AG09319 (cell line): ENCODE data around the gene SPATA20.

Experiments used
- DNase-seq: peaks from one replicate; pipeline ENCODE4 v3.0.0-alpha.2; 2010; ENCODE audit warnings: low read depth; ENCODE audit errors: extremely low read depth
- TF ChIP-seq, protein P1 (sequence below): IDR thresholded peaks from 2 replicates; pipeline ENCODE4 v1.5.1; 2011; ENCODE audit warnings: low read depth, mild to moderate bottlenecking, inconsistent platforms, low read length, moderate library complexity

The SPATA20 gene

DNA sequence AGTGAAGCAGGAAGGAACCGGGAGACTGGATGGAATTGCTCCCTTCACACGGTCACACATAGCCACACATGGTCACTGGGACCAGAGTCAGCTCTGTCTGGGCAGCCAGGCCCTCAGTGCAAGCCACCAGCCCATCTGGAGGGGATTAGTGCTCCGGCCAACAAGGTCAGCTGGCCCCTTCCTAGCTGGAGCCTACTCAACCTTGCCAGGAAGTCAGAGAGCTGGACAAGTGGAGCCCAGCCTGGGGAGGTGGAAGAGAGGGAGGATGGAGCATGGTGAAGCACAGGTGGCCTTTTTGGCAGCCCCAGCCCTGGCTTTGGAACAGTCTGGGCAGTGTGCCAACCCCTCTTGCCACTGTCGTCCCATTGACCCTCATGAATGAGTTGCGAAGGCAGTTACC, 9.8 kb downstream of the SPATA20 start:
- TF ChIP-seq, protein P1, sequence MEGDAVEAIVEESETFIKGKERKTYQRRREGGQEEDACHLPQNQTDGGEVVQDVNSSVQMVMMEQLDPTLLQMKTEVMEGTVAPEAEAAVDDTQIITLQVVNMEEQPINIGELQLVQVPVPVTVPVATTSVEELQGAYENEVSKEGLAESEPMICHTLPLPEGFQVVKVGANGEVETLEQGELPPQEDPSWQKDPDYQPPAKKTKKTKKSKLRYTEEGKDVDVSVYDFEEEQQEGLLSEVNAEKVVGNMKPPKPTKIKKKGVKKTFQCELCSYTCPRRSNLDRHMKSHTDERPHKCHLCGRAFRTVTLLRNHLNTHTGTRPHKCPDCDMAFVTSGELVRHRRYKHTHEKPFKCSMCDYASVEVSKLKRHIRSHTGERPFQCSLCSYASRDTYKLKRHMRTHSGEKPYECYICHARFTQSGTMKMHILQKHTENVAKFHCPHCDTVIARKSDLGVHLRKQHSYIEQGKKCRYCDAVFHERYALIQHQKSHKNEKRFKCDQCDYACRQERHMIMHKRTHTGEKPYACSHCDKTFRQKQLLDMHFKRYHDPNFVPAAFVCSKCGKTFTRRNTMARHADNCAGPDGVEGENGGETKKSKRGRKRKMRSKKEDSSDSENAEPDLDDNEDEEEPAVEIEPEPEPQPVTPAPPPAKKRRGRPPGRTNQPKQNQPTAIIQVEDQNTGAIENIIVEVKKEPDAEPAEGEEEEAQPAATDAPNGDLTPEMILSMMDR, result no peak

DNA sequence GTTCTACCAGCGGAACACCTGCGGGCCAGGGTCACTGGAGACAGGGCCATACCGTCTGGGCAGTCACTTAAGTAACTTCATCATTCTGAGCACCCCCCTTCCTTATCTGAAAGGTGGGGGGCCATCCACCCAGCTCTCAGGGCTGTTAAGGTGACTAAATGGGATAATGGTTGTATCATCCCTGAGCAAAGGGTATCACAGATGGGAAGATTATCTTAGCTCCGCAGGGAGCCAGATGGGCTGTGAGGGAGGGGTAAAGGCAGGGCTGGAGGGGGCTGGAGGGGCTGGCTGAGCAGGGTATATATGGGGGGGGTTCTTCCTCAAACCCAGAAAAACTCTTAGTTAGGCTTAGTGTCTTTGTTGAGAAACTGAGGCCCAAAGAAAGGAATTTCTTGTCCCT, 10.7 kb downstream of the SPATA20 start:
- DNase-seq, result no peak
- TF ChIP-seq, protein P1, result no peak

More for the DNA sequence above, 9.8 kb downstream of the SPATA20 start:
- no peak for DNase-seq

DNA sequence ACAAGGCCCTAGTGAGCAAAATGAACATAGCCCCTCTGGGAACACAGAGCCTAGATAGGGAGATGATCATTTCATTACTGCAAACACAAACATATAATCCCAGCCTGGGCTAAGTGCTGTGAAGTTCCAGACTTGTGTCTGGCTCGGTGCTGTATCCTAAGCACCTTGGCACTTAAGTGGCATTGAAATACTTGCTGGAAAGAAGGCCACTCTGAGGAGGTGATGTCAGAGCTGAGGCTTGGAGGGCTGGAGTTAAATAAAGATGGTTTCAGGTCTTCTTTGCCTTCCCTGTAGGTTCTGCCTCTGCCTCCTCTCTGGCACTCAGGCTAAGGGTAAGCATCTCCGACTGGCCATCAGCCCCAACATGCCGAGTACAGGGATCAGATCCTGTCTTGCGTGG, 11.1 kb downstream of the SPATA20 start:
- no peak for DNase-seq
- TF ChIP-seq, protein P1, result no peak

DNA sequence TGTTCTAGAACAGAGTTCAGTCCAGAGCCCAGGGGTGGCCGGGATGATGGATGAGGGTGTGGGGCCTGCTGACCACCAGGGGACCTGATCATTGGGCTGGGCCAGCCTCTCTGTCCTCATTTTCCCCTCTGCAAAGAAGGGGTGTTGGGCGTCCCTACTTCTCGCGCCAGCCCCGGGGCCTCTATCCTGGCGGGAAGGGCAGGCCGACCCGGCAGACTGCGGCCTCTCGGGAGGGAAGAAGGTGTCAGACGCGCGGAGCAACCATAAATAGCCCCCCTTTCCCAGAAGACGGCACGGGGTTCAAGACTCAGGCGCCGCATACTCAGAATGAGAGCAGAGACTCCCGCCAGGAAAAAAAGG, 11.6 kb downstream of the SPATA20 start:
- TF ChIP-seq, protein P1, result no peak

DNA sequence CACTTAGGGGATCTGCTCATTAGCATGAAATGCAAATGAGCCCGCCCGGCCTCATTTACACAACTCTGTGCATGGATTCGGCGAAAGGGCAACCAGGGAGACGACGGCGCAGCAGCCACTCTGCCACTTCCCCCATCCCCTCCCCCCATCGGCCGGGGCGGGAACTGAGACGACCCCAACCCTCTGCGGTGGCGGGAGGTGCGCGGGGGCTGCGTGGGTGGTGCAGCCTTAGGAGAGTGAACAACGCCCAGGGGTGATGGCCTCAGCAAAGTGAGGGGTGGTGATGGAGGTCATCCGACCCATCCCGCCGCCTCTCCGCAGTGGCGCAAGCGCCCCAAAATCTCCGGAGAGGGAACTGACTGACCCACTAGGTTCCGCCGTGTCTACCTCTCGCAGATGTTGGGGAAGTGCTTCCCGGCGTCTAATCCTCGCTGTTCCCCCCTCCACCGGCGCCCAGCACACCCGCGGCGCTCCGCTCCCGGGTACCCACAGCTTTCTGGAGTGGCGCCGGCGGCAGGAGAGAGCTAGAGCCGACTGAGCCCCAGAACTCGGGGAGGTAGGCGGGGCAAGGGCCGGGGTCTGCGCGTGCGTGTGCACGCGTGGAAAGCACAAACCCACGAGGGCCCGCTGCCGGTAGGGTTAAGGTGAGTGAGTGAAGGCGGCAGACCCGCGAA, 12.1 kb downstream of the SPATA20 start:
- DNase-seq, result no peak
- TF ChIP-seq, protein P1, result no peak

More for the DNA sequence above, 11.6 kb downstream of the SPATA20 start:
- DNase-seq, result no peak

DNA sequence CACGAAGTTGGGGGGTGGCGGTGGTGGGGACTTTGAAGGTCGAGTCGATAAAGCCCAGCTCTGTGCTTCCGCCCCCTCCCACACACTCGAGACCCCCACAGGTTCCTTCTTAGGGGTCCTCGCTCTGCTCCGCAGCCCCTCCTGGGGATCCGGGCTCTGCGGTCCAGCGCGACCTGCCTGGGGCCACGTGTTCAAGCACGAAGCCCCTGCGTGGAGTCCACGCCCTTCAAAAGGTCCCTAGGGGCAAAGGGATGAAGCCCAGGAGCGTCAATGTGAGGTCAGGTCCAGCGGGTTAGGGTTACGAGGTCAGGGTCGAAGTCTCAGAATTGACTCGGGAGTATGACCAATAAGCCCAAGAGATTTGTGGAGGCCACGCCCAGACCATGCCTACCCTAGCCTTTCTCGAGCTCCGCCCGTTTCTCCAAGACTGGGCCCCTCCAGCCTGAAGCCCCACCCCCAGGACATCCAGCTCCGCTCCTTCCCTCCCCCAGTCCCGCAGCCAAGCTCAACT, 12.8 kb downstream of the SPATA20 start:
- DNase-seq, result no peak

DNA sequence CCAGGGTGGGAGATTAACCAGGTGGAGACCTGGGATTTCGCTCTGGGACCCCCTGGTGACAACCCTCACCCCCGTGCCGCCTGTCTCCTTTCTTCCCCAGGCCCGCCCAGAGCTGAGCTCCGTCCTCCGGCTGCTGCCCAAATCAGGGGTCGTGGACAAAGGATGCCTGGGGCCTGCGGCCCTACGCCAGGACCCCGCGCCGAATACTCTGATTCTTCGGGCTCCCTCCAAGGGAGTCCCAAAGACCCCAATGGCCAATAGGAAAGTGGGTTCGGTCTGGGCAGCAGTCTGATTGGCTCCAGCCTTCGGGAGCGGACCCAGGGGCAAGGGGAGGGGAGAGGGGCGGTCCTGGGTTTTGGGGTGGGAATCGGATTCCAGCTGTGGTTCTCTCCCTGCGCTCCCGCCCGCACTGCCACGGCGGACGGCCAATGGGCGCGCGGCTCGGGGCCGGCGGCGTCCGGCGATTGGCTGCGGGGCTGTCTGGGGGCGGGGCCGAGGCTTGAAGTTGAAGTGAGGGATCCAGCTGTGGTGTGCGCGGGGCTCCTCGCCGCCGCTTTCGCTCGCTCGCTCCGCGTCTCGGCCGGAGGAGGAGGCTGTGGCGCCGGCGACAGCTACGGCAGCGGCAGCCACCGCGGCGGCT, 13.3 kb downstream of the SPATA20 start, which contains the start of gene CACNA1G:
TSS of gene CACNA1G (plus strand) at position 531 of the 640 bp plus-strand sequence. CDS start 745 bp downstream, outside the sequence.
- no peak for DNase-seq
- TF ChIP-seq, protein P1, result no peak

More for the DNA sequence above, 12.8 kb downstream of the SPATA20 start:
- TF ChIP-seq, protein P1, result no peak
